HCT116 (cell line): ENCODE results near the gene LAMB4. TPM values are rescaled to one million over a fixed set of nuclear protein-coding genes. Genes with fewer than 3 reads are reported as not detected.

Experiments
- ATAC-seq: fragments of 200-7000 bp; cut with Tn5 transposase; 2 replicates; pipeline ENCODE4 v1.9.1; 2020; ENCODE audit warnings: mild to moderate bottlenecking, moderate library complexity
- BruUV-seq: library from RNA; stranded (reverse); fragments of 400-500 nt; replicated peaks from 2 replicates; lab custom pipeline; 2021; lab: Mats Ljungman, UMichigan
- CTCF ChIA-PET: fragments of 300-600 bp; sonication (Branson Sonifier 250); formaldehyde crosslinking; loops from one replicate; lab custom pipeline; 2021; ENCODE audit warnings: antibody characterized with exemption; lab: Charles Lee
- POLR2A ChIA-PET: fragments of 300-600, 350-600 bp; sonication (Branson Sonifier 250); formaldehyde crosslinking; loops from one replicate; lab custom pipeline; 2021; ENCODE audit warnings: antibody characterized with exemption; lab: Charles Lee
- RAD21 ChIA-PET, 2 experiments: fragments of 300-600 bp; sonication (Branson Sonifier 250); formaldehyde crosslinking; loops; one replicate each; lab custom pipeline; 2023; ENCODE audit warnings: low total read pairs in 2 of 2; ENCODE audit not compliant: uncharacterized antibody in 2 of 2, unreplicated experiment in 2 of 2, low non-redundant PET in 1 of 2; lab: Charles Lee
- DNase-seq: peaks from one replicate; pipeline ENCODE4 v3.0.0-alpha.2; 2010; ENCODE audit warnings: low read depth, low spot score
- H2AFZ ChIP-seq: fragments of 200-600 bp; shearing (Covaris generic), sonication (generic); 2 replicates; pipeline ENCODE4 v1.6.1; 2017; ENCODE audit warnings: low read depth, mixed run types, mixed read lengths, antibody characterized with exemption, low read length; ENCODE audit not compliant: poor library complexity, severe bottlenecking
- H3K27ac ChIP-seq: 2 replicates; pipeline ENCODE4 v1.5.1; 2012; ENCODE audit warnings: low read depth, low read length
- H3K27me3 ChIP-seq: fragments of 200-600 bp; sonication (generic); 2 replicates; pipeline ENCODE4 v1.6.1; 2016; ENCODE audit warnings: mixed run types, low read length, mixed read lengths; ENCODE audit not compliant: insufficient read depth
- H3K36me3 ChIP-seq, 2 experiments: fragments of 200-500 bp in 1 of 2; fragments of 200-600 bp in 1 of 2; sonication (Bioruptor generic) in 1 of 2; sonication (generic) in 1 of 2; 2 replicates each; pipeline versions ENCODE4 v1.5.1 to v1.6.1; 2014 to 2016; ENCODE audit warnings: low read length in 2 of 2, inconsistent platforms in 1 of 2, mixed read lengths in 1 of 2, mixed run types in 1 of 2; ENCODE audit not compliant: insufficient read depth in 2 of 2, control insufficient read depth in 1 of 2
- H3K4me1 ChIP-seq, 2 experiments: fragments of 200-600 bp in 1 of 2; sonication (generic) in 1 of 2; 2 replicates each; pipeline versions ENCODE4 v1.5.1 to v1.6.1; 2012 to 2017; ENCODE audit warnings: low read length in 2 of 2, inconsistent platforms in 1 of 2, mild to moderate bottlenecking in 1 of 2, mixed read lengths in 1 of 2, mixed run types in 1 of 2, moderate library complexity in 1 of 2; ENCODE audit not compliant: insufficient read depth in 2 of 2, control insufficient read depth in 1 of 2
- H3K4me2 ChIP-seq: fragments of 200-600 bp; sonication (generic); 2 replicates; pipeline ENCODE4 v1.6.1; 2017; ENCODE audit warnings: mixed run types, low read length, mixed read lengths
- H3K4me3 ChIP-seq, 2 experiments: fragments of 200-600 bp in 1 of 2; sonication (generic) in 1 of 2; replicated peaks in 1 of 2; 2 replicates each; pipeline ENCODE4 v1.5.1; 2011 to 2016; ENCODE audit warnings: low read length in 2 of 2, control low read depth in 1 of 2, low read depth in 1 of 2, mild to moderate bottlenecking in 1 of 2, mixed read lengths in 1 of 2, mixed run types in 1 of 2
- H3K79me2 ChIP-seq: fragments of 200-600 bp; sonication (generic); 2 replicates; pipeline ENCODE4 v1.6.1; 2017; ENCODE audit warnings: mild to moderate bottlenecking, mixed run types, low read length, moderate library complexity, mixed read lengths; ENCODE audit not compliant: insufficient read depth
- H3K9ac ChIP-seq: fragments of 200-600 bp; sonication (generic); 2 replicates; pipeline ENCODE4 v1.6.1; 2016; ENCODE audit warnings: low read length, mixed read lengths
- H3K9me2 ChIP-seq: fragments of 200-600 bp; sonication (generic), shearing (Covaris generic); 2 replicates; pipeline ENCODE4 v1.6.1; 2017; ENCODE audit warnings: mixed run types, mild to moderate bottlenecking, moderate library complexity; ENCODE audit not compliant: insufficient read depth
- H3K9me3 ChIP-seq, 2 experiments: fragments of 200-500 bp in 1 of 2; fragments of 200-600 bp in 1 of 2; sonication (Bioruptor generic) in 1 of 2; sonication (generic) in 1 of 2; 2 replicates each; pipeline ENCODE4 v1.6.1; 2014 to 2017; ENCODE audit warnings: low read length in 2 of 2, mixed read lengths in 2 of 2, inconsistent platforms in 1 of 2, low read depth in 1 of 2, mild to moderate bottlenecking in 1 of 2, mixed run types in 1 of 2, moderate library complexity in 1 of 2; ENCODE audit not compliant: control insufficient read depth in 1 of 2, insufficient read depth in 1 of 2
- H4K20me1 ChIP-seq: fragments of 200-600 bp; sonication (generic), shearing (Covaris generic); 2 replicates; pipeline ENCODE4 v1.6.1; 2017; ENCODE audit warnings: mixed run types, mild to moderate bottlenecking, moderate library complexity; ENCODE audit not compliant: insufficient read depth
- ELF1 ChIP-seq: IDR thresholded peaks from 2 replicates; pipeline ENCODE4 v1.6.1; 2012; ENCODE audit warnings: low read depth, borderline replicate concordance
- POLR2A ChIP-seq: IDR thresholded peaks from 2 replicates; pipeline ENCODE4 v1.7.0; 2011; ENCODE audit warnings: borderline replicate concordance; ENCODE audit not compliant: insufficient read depth, insufficient read length; ENCODE audit errors: extremely low read depth
- RAD21 ChIP-seq: IDR thresholded peaks from 2 replicates; pipeline ENCODE4 v1.6.1; 2012; ENCODE audit warnings: low read depth, mild to moderate bottlenecking
- SRF ChIP-seq: IDR thresholded peaks from 2 replicates; pipeline ENCODE4 v1.6.1; 2012; ENCODE audit warnings: low read depth
- TCF7L2 ChIP-seq: IDR thresholded peaks from 2 replicates; pipeline ENCODE4 v1.7.0; 2011; ENCODE audit warnings: borderline replicate concordance, inconsistent platforms; ENCODE audit not compliant: insufficient read depth, insufficient read length; ENCODE audit errors: extremely low read depth
- YY1 ChIP-seq: IDR thresholded peaks from 2 replicates; pipeline ENCODE4 v1.6.1; 2011; ENCODE audit warnings: low read length, low read depth, moderate library complexity, mild to moderate bottlenecking; ENCODE audit not compliant: insufficient replicate concordance; ENCODE audit errors: extremely low read depth
- ZFX ChIP-seq: fragments of 450-650 bp; IDR thresholded peaks from 2 replicates; pipeline ENCODE4 v1.6.1; 2017
- ZNF274 ChIP-seq: fragments of 200-500 bp; sonication (Bioruptor generic); IDR thresholded peaks from 2 replicates; pipeline ENCODE4 v1.6.1; 2014; ENCODE audit warnings: mild to moderate bottlenecking, low read depth, low read length, inconsistent platforms
- intact Hi-C: fragments of 100-400 bp; cut with micrococcal nuclease; formaldehyde crosslinking; loops from 2 replicates; pipeline ENCODE4 v1.10.0; 2022
- total RNA-seq: library from RNA; stranded (reverse); gene quantifications from one replicate; pipeline ENCODE4 v1.2.1, GENCODE V29; 2021; ENCODE audit not compliant: unreplicated experiment
- TF ChIP-seq, protein P1 (sequence below): IDR thresholded peaks from 2 replicates; pipeline ENCODE4 v1.6.1; 2012
- TF ChIP-seq, protein P2 (sequence below), 3 experiments: fragments of 200-600 bp in 1 of 3; sonication (generic) in 1 of 3; IDR thresholded peaks in 2 of 3; conservative IDR thresholded peaks in 1 of 3; 2 replicates each; pipeline ENCODE4 v1.5.1; 2012 to 2017; ENCODE audit warnings: low read depth in 2 of 3, low read length in 2 of 3, antibody characterized with exemption in 1 of 3, borderline replicate concordance in 1 of 3, control low read depth in 1 of 3, mild to moderate bottlenecking in 1 of 3, mixed read lengths in 1 of 3, mixed run types in 1 of 3, moderate library complexity in 1 of 3; ENCODE audit not compliant: insufficient read depth in 1 of 3
- TF ChIP-seq, protein P3 (sequence below): IDR thresholded peaks from 2 replicates; pipeline ENCODE4 v1.6.1; 2012; ENCODE audit warnings: low read depth
- TF ChIP-seq, protein P4 (sequence below): IDR thresholded peaks from 2 replicates; pipeline ENCODE4 v1.6.1; 2011; ENCODE audit warnings: mild to moderate bottlenecking, low read length, moderate library complexity; ENCODE audit not compliant: insufficient replicate concordance; ENCODE audit errors: extremely low read depth

The LAMB4 gene
- total RNA-seq, 1 experiment from 2014 or later: not detected

DNA sequence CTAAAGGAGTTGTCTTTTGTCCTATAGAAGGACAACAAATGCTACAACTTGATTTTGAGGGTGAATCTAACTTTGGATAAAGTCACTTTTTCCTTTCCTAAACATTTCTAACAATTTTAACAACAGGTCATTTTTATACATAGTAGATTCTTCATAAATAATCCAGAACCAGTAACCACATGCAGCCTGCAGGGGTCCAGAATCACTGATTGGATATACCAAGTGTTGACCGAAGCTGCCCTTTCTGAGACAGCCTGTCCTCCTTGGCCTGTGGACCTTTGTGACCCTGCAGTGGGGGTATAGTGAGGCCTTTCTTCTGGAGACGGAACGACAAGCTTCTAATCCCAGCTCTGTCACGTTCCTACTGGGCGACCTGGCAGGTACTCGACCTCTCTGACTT, 34.8 kb upstream of the LAMB4 start:
- DNase-seq (no peak), ATAC-seq (peak; percentile 54; the same call in 1 of the 2 replicates)
- Histone ChIP-seq H3K79me2 (no peaks in the 10 kb centered on the region), H3K9me2 (no peaks in the 10 kb centered on the region), H3K9ac (no peak overlapping the region), H4K20me1 (no peaks in the 10 kb centered on the region), H3K4me1 (no peaks in the 10 kb centered on the region), H3K27ac (no peak overlapping the region)
- POLR2A ChIA-PET: no interaction called here
- RAD21 ChIA-PET: no interaction called here
- BruUV-seq: no TSS peak
- TF ChIP-seq, protein P1, sequence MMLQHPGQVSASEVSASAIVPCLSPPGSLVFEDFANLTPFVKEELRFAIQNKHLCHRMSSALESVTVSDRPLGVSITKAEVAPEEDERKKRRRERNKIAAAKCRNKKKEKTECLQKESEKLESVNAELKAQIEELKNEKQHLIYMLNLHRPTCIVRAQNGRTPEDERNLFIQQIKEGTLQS: no peak
- TF ChIP-seq, protein P2, sequence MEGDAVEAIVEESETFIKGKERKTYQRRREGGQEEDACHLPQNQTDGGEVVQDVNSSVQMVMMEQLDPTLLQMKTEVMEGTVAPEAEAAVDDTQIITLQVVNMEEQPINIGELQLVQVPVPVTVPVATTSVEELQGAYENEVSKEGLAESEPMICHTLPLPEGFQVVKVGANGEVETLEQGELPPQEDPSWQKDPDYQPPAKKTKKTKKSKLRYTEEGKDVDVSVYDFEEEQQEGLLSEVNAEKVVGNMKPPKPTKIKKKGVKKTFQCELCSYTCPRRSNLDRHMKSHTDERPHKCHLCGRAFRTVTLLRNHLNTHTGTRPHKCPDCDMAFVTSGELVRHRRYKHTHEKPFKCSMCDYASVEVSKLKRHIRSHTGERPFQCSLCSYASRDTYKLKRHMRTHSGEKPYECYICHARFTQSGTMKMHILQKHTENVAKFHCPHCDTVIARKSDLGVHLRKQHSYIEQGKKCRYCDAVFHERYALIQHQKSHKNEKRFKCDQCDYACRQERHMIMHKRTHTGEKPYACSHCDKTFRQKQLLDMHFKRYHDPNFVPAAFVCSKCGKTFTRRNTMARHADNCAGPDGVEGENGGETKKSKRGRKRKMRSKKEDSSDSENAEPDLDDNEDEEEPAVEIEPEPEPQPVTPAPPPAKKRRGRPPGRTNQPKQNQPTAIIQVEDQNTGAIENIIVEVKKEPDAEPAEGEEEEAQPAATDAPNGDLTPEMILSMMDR (IDR thresholded peaks at IDR 0.05 in 2 of 3, conservative IDR thresholded peaks at IDR 0.05 in 1 of 3; ENCODE audit: borderline replicate concordance in 1 of 3, insufficient read depth in 1 of 3, low read depth in 2 of 3, low read length in 2 of 3): 0 out of 6 replicates have a peak, but pooled peaks of 1 of the 3 experiments have one; percentile 14
- TF ChIP-seq, all 23 proteins: peak for 1
- no peak overlapping the region for H2AFZ ChIP-seq
- CTCF ChIA-PET: no interaction called here
- intact Hi-C loops: no loop called here
- no peak overlapping the region for H3K4me2 ChIP-seq
- no peaks in the 10 kb centered on the region for H3K27me3 ChIP-seq
- no peaks in the 10 kb centered on the region for H3K9me3 ChIP-seq
- H3K36me3 ChIP-seq: no peaks in the 10 kb centered on the region
- no peak overlapping the region for H3K4me3 ChIP-seq

DNA sequence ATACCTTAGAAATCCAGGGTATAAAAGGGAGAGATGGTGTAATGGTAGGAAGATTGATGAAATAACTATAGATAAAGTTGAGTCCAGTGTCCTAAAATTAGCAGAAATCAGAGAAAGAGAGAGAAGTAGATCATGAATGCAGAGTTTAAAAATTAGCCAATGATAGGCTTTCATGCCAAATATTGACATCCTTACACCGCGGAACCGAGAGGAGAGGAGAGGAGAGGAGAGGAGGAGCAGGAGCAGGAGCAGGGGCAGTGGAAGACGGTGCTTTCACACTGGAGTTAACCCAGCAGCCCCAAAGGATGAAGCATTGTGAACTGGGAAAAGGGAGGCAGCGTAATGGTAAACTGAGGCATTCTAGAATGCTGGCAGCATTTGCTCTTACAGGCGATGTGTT, 34.2 kb upstream of the LAMB4 start:
- no peak overlapping the region for H3K4me2 ChIP-seq
- H3K27ac ChIP-seq: no peak overlapping the region
- BruUV-seq: no TSS peak
- no peak overlapping the region for H2AFZ ChIP-seq
- ChIA-PET POLR2A (no interaction called here), RAD21 (no interaction called here), CTCF (no interaction called here)
- no peaks in the 10 kb centered on the region for H3K27me3 ChIP-seq
- no peaks in the 10 kb centered on the region for H4K20me1 ChIP-seq
- H3K4me1 ChIP-seq: no peaks in the 10 kb centered on the region
- H3K9ac ChIP-seq: no peak overlapping the region
- H3K9me3 ChIP-seq: no peaks in the 10 kb centered on the region
- H3K4me3 ChIP-seq: no peak overlapping the region
- H3K36me3 ChIP-seq: no peaks in the 10 kb centered on the region
- H3K9me2 ChIP-seq: no peaks in the 10 kb centered on the region
- no peak for DNase-seq
- H3K79me2 ChIP-seq: no peaks in the 10 kb centered on the region
- intact Hi-C loops: no loop called here
- ATAC-seq: no peak
- TF ChIP-seq TCF7L2 (no peak), ZFX (no peak), SRF (no peak), ZNF274 (no peak), POLR2A (no peak), ELF1 (no peak), RAD21 (no peak), YY1 (no peak)
- TF ChIP-seq, protein P3, sequence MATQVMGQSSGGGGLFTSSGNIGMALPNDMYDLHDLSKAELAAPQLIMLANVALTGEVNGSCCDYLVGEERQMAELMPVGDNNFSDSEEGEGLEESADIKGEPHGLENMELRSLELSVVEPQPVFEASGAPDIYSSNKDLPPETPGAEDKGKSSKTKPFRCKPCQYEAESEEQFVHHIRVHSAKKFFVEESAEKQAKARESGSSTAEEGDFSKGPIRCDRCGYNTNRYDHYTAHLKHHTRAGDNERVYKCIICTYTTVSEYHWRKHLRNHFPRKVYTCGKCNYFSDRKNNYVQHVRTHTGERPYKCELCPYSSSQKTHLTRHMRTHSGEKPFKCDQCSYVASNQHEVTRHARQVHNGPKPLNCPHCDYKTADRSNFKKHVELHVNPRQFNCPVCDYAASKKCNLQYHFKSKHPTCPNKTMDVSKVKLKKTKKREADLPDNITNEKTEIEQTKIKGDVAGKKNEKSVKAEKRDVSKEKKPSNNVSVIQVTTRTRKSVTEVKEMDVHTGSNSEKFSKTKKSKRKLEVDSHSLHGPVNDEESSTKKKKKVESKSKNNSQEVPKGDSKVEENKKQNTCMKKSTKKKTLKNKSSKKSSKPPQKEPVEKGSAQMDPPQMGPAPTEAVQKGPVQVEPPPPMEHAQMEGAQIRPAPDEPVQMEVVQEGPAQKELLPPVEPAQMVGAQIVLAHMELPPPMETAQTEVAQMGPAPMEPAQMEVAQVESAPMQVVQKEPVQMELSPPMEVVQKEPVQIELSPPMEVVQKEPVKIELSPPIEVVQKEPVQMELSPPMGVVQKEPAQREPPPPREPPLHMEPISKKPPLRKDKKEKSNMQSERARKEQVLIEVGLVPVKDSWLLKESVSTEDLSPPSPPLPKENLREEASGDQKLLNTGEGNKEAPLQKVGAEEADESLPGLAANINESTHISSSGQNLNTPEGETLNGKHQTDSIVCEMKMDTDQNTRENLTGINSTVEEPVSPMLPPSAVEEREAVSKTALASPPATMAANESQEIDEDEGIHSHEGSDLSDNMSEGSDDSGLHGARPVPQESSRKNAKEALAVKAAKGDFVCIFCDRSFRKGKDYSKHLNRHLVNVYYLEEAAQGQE: no peak
- TF ChIP-seq, protein P4, sequence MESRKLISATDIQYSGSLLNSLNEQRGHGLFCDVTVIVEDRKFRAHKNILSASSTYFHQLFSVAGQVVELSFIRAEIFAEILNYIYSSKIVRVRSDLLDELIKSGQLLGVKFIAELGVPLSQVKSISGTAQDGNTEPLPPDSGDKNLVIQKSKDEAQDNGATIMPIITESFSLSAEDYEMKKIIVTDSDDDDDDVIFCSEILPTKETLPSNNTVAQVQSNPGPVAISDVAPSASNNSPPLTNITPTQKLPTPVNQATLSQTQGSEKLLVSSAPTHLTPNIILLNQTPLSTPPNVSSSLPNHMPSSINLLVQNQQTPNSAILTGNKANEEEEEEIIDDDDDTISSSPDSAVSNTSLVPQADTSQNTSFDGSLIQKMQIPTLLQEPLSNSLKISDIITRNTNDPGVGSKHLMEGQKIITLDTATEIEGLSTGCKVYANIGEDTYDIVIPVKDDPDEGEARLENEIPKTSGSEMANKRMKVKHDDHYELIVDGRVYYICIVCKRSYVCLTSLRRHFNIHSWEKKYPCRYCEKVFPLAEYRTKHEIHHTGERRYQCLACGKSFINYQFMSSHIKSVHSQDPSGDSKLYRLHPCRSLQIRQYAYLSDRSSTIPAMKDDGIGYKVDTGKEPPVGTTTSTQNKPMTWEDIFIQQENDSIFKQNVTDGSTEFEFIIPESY: no peak
